Suprapubic skin (tissue), 4 donors: ENCODE results near the gene PHACTR1.

Experiments
- EP300 ChIP-seq: sonication (generic); formaldehyde crosslinking; IDR thresholded peaks from one replicate; pipeline ENCODE4 v1.6.1; 2017; ENCODE audit warnings: antibody characterized with exemption
- POLR2A ChIP-seq, 2 donors: fragments of 450-650 bp; IDR thresholded peaks; one replicate each; pipeline ENCODE4 v1.6.1; 2017; ENCODE audit warnings: antibody characterized with exemption in 2 of 2, mild to moderate bottlenecking in 2 of 2, moderate library complexity in 2 of 2
- POLR2AphosphoS5 ChIP-seq, 3 donors: sonication (generic); formaldehyde crosslinking; IDR thresholded peaks; one replicate each; pipeline ENCODE4 v1.6.1; 2017; ENCODE audit warnings: antibody characterized with exemption in 3 of 3
- TF ChIP-seq, protein P1 (sequence below), 2 donors: fragments of 200-600 bp in 1 of 2; fragments of 450-650 bp in 1 of 2; sonication (generic) in 1 of 2; IDR thresholded peaks; one replicate each; pipeline ENCODE4 v1.5.1; 2016 to 2019; ENCODE audit warnings: antibody characterized with exemption in 2 of 2, mild to moderate bottlenecking in 1 of 2, moderate library complexity in 1 of 2

DNA sequence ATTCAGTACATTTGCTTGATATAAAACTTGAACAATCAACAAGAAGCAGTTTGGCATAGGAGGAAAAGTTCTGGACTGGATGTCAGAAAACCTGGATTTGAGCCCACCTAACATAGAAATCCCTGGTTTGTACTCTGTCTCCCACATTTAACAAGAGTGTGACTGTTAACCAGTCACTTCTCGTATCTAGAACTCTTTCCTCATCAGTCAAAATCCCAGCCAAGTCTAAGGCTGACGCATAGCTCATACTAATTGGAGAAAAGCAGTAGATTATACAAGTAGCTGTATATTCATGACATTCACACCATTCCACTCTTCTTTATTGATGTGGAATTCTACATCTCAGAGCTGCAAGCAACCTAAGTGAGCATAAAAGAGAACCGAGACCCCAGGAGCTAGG is 222.7 kb downstream of the PHACTR1 start:
- no peak for TF ChIP-seq POLR2AphosphoS5 (IDR thresholded peaks at IDR 0.05)
- TF ChIP-seq, protein P1, sequence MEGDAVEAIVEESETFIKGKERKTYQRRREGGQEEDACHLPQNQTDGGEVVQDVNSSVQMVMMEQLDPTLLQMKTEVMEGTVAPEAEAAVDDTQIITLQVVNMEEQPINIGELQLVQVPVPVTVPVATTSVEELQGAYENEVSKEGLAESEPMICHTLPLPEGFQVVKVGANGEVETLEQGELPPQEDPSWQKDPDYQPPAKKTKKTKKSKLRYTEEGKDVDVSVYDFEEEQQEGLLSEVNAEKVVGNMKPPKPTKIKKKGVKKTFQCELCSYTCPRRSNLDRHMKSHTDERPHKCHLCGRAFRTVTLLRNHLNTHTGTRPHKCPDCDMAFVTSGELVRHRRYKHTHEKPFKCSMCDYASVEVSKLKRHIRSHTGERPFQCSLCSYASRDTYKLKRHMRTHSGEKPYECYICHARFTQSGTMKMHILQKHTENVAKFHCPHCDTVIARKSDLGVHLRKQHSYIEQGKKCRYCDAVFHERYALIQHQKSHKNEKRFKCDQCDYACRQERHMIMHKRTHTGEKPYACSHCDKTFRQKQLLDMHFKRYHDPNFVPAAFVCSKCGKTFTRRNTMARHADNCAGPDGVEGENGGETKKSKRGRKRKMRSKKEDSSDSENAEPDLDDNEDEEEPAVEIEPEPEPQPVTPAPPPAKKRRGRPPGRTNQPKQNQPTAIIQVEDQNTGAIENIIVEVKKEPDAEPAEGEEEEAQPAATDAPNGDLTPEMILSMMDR (IDR thresholded peaks at IDR 0.05), result no peak
- no peak for TF ChIP-seq EP300
- no peak for TF ChIP-seq POLR2A (IDR thresholded peaks at IDR 0.05)
